Stimulated activated CD8-positive, alpha-beta memory T cell treated with anti-CD3 and anti-CD28 coated beads, Interleukin-2, amount 100 ng/mL, for 1 hour (primary cell): Measurements from ENCODE around the gene NUP85.
"Not testable (repeated sequence)": the region's sequence is repeated elsewhere in the genome, so short reads cannot be mapped to it uniquely, and the experiment has no call there.

Experiments used
- DNase-seq, 2 donors: peaks; one replicate each; pipeline ENCODE4 v3.0.0-alpha.2; 2020; ENCODE audit warnings: low read depth in 2 of 2

The NUP85 gene

GRCh38 chr17:75241996-75242460 lies 36.5 kb downstream of the NUP85 start:
- no peak for DNase-seq

- no peak for DNase-seq
These were observed 37.1 kb downstream of the NUP85 start for GRCh38 chr17:75242461-75243042.

- no peak for DNase-seq
These were observed 38.8 kb downstream of the NUP85 start for GRCh38 chr17:75244133-75244866.

GRCh38 chr17:75245011-75245410 lies 39.5 kb downstream of the NUP85 start:
- no peak for DNase-seq

- DNase-seq: no peak
These were observed 40.9 kb downstream of the NUP85 start for GRCh38 chr17:75246404-75246803.

- DNase-seq: no peak
These were observed 44.1 kb downstream of the NUP85 start for GRCh38 chr17:75249564-75249963.

GRCh38 chr17:75250009-75250471 lies 44.6 kb downstream of the NUP85 start:
- DNase-seq: peak; percentile 38 to 53

- no peak for DNase-seq
These were observed 46.7 kb downstream of the NUP85 start for GRCh38 chr17:75252039-75252816.

- DNase-seq: not testable (repeated sequence)
These were observed 50.6 kb downstream of the NUP85 start for GRCh38 chr17:75255954-75256698.

- DNase-seq: not testable (repeated sequence)
These were observed 51.7 kb downstream of the NUP85 start for GRCh38 chr17:75257228-75257627.

- no peak for DNase-seq
These were observed 55.3 kb downstream of the NUP85 start for GRCh38 chr17:75260641-75261335.

- peak; percentile 88 to 92 for DNase-seq
These were observed 56.0 kb downstream of the NUP85 start, which contains the start of the genes GGA3 and MRPS7 for GRCh38 chr17:75261336-75262111. Gene GGA3, minus strand, starts transcription at chr17:75261606. Its CDS starts 19 bp downstream, at chr17:75261587. Gene MRPS7, plus strand, starts transcription at chr17:75261879. Its CDS starts 22 bp downstream, at chr17:75261901.

GRCh38 chr17:75262112-75262606 lies 56.7 kb downstream of the NUP85 start:
- DNase-seq: no peak

- DNase-seq: no peak
These were observed 57.6 kb downstream of the NUP85 start for GRCh38 chr17:75263055-75263454.

- DNase-seq: no peak
These were observed 60.3 kb downstream of the NUP85 start for GRCh38 chr17:75265614-75266315.

GRCh38 chr17:75266316-75267152 lies 61.1 kb downstream of the NUP85 start:
- DNase-seq: no peak

GRCh38 chr17:75267153-75267410 lies 61.6 kb downstream of the NUP85 start:
- no peak for DNase-seq

GRCh38 chr17:75267411-75268232 lies 62.1 kb downstream of the NUP85 start:
- no peak for DNase-seq
